PFSK-1 (cell line): ENCODE measurements around the gene FAM13C.

Experiments used
- POLR2AphosphoS5 ChIP-seq: IDR thresholded peaks from 2 replicates; pipeline ENCODE4 v1.6.1; 2012; ENCODE audit warnings: low read depth, mild to moderate bottlenecking, control low read depth, low read length, moderate library complexity
- TAF1 ChIP-seq: IDR thresholded peaks from 2 replicates; pipeline ENCODE4 v1.6.1; 2012; ENCODE audit warnings: low read length, control low read depth, borderline replicate concordance; ENCODE audit not compliant: insufficient read depth

DNA sequence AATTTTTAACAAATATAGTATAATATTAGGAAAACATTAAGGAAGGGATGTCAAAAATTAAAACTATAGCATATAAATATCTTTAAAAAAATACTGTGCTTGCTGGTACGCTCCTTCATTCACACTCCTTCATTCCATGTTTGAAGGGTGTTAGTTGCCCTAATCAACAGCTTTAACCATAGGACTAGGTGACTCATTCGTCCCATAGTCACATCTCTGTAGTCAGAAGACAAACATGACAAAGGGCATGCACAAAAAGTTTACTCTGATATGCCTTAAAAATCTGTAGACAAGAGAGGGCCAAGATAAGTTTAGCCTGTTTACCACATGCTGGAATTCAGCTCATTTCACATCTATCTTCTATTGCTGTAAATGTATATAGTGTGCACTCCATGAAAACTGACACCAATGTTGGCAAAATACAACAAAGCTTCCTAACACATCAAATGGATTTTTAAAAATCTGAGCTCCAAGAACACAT, 646 bp downstream of the FAM13C start:
- TF ChIP-seq TAF1 (no peak; the same call in 1 of the 2 replicates), POLR2AphosphoS5 (no peak)
